Osteoblast (primary cell): ENCODE data around the gene GLMP. TPM values are rescaled to one million over a fixed set of nuclear protein-coding genes. Genes with fewer than 3 reads are reported as not detected.

Source experiments
- DNase-seq: peaks from one replicate; pipeline ENCODE4 v3.0.0; 2011; ENCODE audit warnings: low spot score, mixed read lengths; ENCODE audit not compliant: insufficient read length; ENCODE audit errors: missing footprints
- H2AFZ ChIP-seq: 2 replicates; pipeline ENCODE4 v1.6.0; 2011; ENCODE audit warnings: mild to moderate bottlenecking, low read length
- H3K27ac ChIP-seq: 2 replicates; pipeline ENCODE4 v1.5.1; 2011; ENCODE audit warnings: mild to moderate bottlenecking, low read depth, low read length, moderate library complexity
- H3K27me3 ChIP-seq: 2 replicates; pipeline ENCODE4 v1.6.0; 2012; ENCODE audit warnings: mild to moderate bottlenecking, control low read depth, inconsistent platforms, low read length, moderate library complexity; ENCODE audit not compliant: insufficient read depth
- H3K36me3 ChIP-seq: 2 replicates; pipeline ENCODE4 v1.5.1; 2011; ENCODE audit warnings: mild to moderate bottlenecking, low read length, control low read depth, moderate library complexity; ENCODE audit not compliant: insufficient read depth
- H3K4me1 ChIP-seq: 2 replicates; pipeline ENCODE4 v1.5.1; 2011; ENCODE audit warnings: mild to moderate bottlenecking, low read length, control low read depth, moderate library complexity; ENCODE audit not compliant: insufficient read depth
- H3K4me2 ChIP-seq: 2 replicates; pipeline ENCODE4 v1.6.0; 2011; ENCODE audit warnings: mild to moderate bottlenecking, low read length; ENCODE audit not compliant: insufficient read depth
- H3K4me3 ChIP-seq: fragments of 200-600 bp; sonication (generic); 3 replicates; pipeline ENCODE4 v1.5.1; 2012; ENCODE audit warnings: mild to moderate bottlenecking, low read length, inconsistent platforms; ENCODE audit not compliant: insufficient read depth
- H3K79me2 ChIP-seq: 2 replicates; pipeline ENCODE4 v1.6.0; 2012; ENCODE audit warnings: mild to moderate bottlenecking, low read length, control low read depth, inconsistent platforms; ENCODE audit not compliant: insufficient read depth
- H3K9me3 ChIP-seq: 2 replicates; pipeline ENCODE4 v1.5.1; 2011; ENCODE audit warnings: low read depth, low read length, control low read depth
- H4K20me1 ChIP-seq: 2 replicates; pipeline ENCODE4 v1.6.0; 2012; ENCODE audit warnings: mild to moderate bottlenecking, low read length, control low read depth; ENCODE audit not compliant: insufficient read depth
- total RNA-seq: library from RNA; depleted of rRNA; stranded (reverse); fragments of >200 nt; gene quantifications from 2 replicates; pipeline ENCODE4 v1.2.3, GENCODE V29; 2012
- TF ChIP-seq, protein P1 (sequence below): IDR thresholded peaks from 2 replicates; pipeline ENCODE4 v1.5.1; 2011; ENCODE audit warnings: mild to moderate bottlenecking, low read depth, low read length, moderate library complexity; ENCODE audit errors: extremely low read depth

GLMP gene
- total RNA-seq, 1 donor = 118 TPM

DNA sequence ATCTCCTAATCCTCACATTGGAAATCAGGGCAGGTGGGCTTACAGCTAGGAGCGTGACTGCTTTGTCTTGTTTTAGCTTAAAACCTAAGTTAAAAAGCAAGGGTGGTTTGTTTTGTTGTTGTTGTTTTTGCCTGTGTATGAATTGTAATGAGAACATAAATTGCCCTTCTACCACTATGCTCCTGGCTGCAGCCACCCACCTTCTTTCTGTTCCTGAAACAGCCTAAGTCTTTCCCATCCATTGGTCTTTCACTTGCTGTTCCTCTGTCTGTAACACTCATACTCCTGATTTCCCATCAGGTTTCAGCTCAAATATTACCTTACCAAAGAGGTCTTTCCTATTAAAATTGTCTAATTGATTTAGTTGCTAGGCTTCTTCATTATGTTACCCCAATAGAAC, 12.0 kb downstream of the GLMP start:
- Histone ChIP-seq H3K4me3 (peak overlapping the region; percentile 82), H3K79me2 (peaks cover 42% of the 10 kb centered on the region), H3K36me3 (peaks cover 10% of the 10 kb centered on the region), H3K4me2 (peak overlapping the region; percentile 99), H3K4me1 (peaks cover 31% of the 10 kb centered on the region), H2AFZ (peak overlapping the region; percentile 91), H3K27ac (peak overlapping the region; percentile 71), H3K9me3 (no peaks in the 10 kb centered on the region), H3K27me3 (no peaks in the 10 kb centered on the region), H4K20me1 (peaks cover 34% of the 10 kb centered on the region)
- no peak for DNase-seq
- TF ChIP-seq, protein P1, sequence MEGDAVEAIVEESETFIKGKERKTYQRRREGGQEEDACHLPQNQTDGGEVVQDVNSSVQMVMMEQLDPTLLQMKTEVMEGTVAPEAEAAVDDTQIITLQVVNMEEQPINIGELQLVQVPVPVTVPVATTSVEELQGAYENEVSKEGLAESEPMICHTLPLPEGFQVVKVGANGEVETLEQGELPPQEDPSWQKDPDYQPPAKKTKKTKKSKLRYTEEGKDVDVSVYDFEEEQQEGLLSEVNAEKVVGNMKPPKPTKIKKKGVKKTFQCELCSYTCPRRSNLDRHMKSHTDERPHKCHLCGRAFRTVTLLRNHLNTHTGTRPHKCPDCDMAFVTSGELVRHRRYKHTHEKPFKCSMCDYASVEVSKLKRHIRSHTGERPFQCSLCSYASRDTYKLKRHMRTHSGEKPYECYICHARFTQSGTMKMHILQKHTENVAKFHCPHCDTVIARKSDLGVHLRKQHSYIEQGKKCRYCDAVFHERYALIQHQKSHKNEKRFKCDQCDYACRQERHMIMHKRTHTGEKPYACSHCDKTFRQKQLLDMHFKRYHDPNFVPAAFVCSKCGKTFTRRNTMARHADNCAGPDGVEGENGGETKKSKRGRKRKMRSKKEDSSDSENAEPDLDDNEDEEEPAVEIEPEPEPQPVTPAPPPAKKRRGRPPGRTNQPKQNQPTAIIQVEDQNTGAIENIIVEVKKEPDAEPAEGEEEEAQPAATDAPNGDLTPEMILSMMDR = no peak

GRCh38 chr1:156282479-156283222, 12.8 kb downstream of the GLMP start, which contains the start of gene SMG5:
TSS of gene SMG5 (minus strand) at chr1:156282825. CDS start at chr1:156282680, 145 bp downstream.
- Histone ChIP-seq H3K4me2 (peak within 1 kb of the TSS; percentile 99), H3K79me2 (peaks cover 50% of the 10 kb centered on the region), H3K4me3 (peak within 1 kb of the TSS; percentile 82), H4K20me1 (peaks cover 41% of the 10 kb centered on the region), H3K27ac (peak within 1 kb of the TSS; percentile 71), H3K4me1 (peaks cover 31% of the 10 kb centered on the region), H2AFZ (peak within 1 kb of the TSS; percentile 91), H3K27me3 (no peaks in the 10 kb centered on the region), H3K9me3 (no peaks in the 10 kb centered on the region), H3K36me3 (peaks cover 17% of the 10 kb centered on the region)
- TF ChIP-seq, protein P1 = no peak
- DNase-seq = peak; percentile 99

- peak overlapping the region; percentile 99 for H3K4me2 ChIP-seq
- H3K4me3 ChIP-seq = peak overlapping the region; percentile 82
- H4K20me1 ChIP-seq = peaks cover 41% of the 10 kb centered on the region
- no peaks in the 10 kb centered on the region for H3K27me3 ChIP-seq
- peaks cover 34% of the 10 kb centered on the region for H3K4me1 ChIP-seq
- no peaks in the 10 kb centered on the region for H3K9me3 ChIP-seq
- H3K36me3 ChIP-seq = peaks cover 24% of the 10 kb centered on the region
- H3K79me2 ChIP-seq = peaks cover 50% of the 10 kb centered on the region
- TF ChIP-seq, protein P1 = no peak
- no peak for DNase-seq
- peak overlapping the region; percentile 11 for H2AFZ ChIP-seq
- H3K27ac ChIP-seq = peak overlapping the region; percentile 71
Measured at GRCh38 chr1:156281693-156282478, 13.6 kb downstream of the GLMP start.

- Histone ChIP-seq H2AFZ (no peak overlapping the region), H3K9me3 (no peaks in the 10 kb centered on the region), H3K27me3 (no peaks in the 10 kb centered on the region), H3K4me2 (peak overlapping the region; percentile 99), H3K36me3 (peaks cover 30% of the 10 kb centered on the region), H3K4me3 (peak overlapping the region; percentile 82), H3K79me2 (peaks cover 50% of the 10 kb centered on the region), H4K20me1 (peaks cover 41% of the 10 kb centered on the region), H3K27ac (peak overlapping the region; percentile 71), H3K4me1 (peaks cover 37% of the 10 kb centered on the region)
- TF ChIP-seq, protein P1 = peak; percentile 26
- DNase-seq = peak; percentile 91
Measured at GRCh38 chr1:156281281-156281680, 14.2 kb downstream of the GLMP start.
